Esophagus squamous epithelium (tissue), 5 donors: Measurements from ENCODE around the gene GUCA1A. TPM values are rescaled to one million over a fixed set of nuclear protein-coding genes. Genes with fewer than 3 reads are reported as not detected.
"Not testable (repeated sequence)": the region's sequence is repeated elsewhere in the genome, so short reads cannot be mapped to it uniquely, and the experiment has no call there.

Experiments
- DNase-seq: peaks from one replicate; lab custom pipeline; 2025; lab: John Stamatoyannopoulos, UW
- H3K27ac ChIP-seq, 4 donors: fragments of 200-600 bp; sonication (generic); one replicate each; pipeline ENCODE4 v1.5.1; 2016 to 2019; ENCODE audit warnings: mild to moderate bottlenecking in 1 of 4
- H3K27me3 ChIP-seq, 4 donors: fragments of 200-600 bp; sonication (generic); 1 replicate in 3 of 4; 2 replicates in 1 of 4; pipeline versions ENCODE4 v1.5.1 to v1.6.0; 2017 to 2021; ENCODE audit warnings: antibody characterized with exemption in 1 of 4
- H3K36me3 ChIP-seq, 3 donors: fragments of 200-600 bp; sonication (generic); one replicate each; pipeline ENCODE4 v1.5.1; 2016 to 2019
- H3K4me1 ChIP-seq, 3 donors: fragments of 200-600 bp; sonication (generic); one replicate each; pipeline ENCODE4 v1.5.1; 2017 to 2019
- H3K4me3 ChIP-seq, 4 donors: fragments of 200-600 bp; sonication (generic); 1 replicate in 3 of 4; 2 replicates in 1 of 4; pipeline ENCODE4 v1.5.1; 2016 to 2019; ENCODE audit warnings: mild to moderate bottlenecking in 2 of 4, moderate library complexity in 1 of 4
- H3K9me3 ChIP-seq, 3 donors: fragments of 200-600 bp; sonication (generic); one replicate each; pipeline ENCODE4 v1.5.1; 2016 to 2019
- POLR2A ChIP-seq, 4 donors: fragments of 450-650 bp; IDR thresholded peaks; one replicate each; pipeline ENCODE4 v1.6.1; 2017; ENCODE audit warnings: antibody characterized with exemption in 4 of 4, mild to moderate bottlenecking in 4 of 4, moderate library complexity in 3 of 4
- WGBS, 2 donors: methylation state at CpG; one replicate each; pipeline ENCODE4 v1.1.5; 2018; 5-methylcytosine and 5-hydroxymethylcytosine counted together
- intact Hi-C: fragments of 100-400 bp; cut with DNase I; formaldehyde crosslinking; loops from one replicate; pipeline ENCODE4 v1.15.0; 2022
- total RNA-seq, 4 donors: library from RNA; depleted of rRNA; stranded (reverse); fragments of >200 nt; gene quantifications; one replicate each; pipeline ENCODE4 v1.1.0, GENCODE V29; 2016
- TF ChIP-seq, protein P1 (sequence below), 6 experiments: fragments of 450-650 bp in 4 of 6; fragments of 200-600 bp in 2 of 6; sonication (generic) in 2 of 6; IDR thresholded peaks; one replicate each; pipeline ENCODE4 v1.5.1; 2016 to 2019; ENCODE audit warnings: antibody characterized with exemption in 6 of 6, mild to moderate bottlenecking in 4 of 6, moderate library complexity in 4 of 6
- donor health status: DM: yes; HTN: yes; CAD: no.

Gene GUCA1A
- total RNA-seq, 4 donors from 2014 or later = not detected

DNA sequence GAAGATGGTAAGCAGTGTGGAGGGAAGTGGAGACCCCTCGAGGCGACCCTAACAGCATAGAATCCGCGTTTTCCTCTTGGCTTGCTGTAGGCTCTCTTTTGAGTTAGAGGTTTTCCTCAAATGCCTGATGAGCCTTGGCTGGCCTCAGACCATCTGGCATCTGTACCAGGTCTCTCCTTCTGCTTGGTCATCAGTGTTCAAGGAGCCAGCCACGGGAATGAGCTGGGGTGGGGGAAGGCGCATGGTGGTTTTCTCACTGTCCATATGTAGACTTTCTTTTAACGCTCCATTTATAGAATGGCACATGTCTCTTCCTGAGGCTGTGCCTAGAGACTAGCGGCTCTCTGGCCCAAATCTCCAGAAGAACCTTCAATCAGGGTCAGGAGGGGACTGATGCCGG lies 8.1 kb upstream of the GUCA1A start:
- H3K27me3 ChIP-seq = no peaks in the 10 kb centered on the region
- DNase-seq = no peak
- H3K27ac ChIP-seq = no peak overlapping the region
- H3K36me3 ChIP-seq = no peaks in the 10 kb centered on the region
- TF ChIP-seq, protein P1, sequence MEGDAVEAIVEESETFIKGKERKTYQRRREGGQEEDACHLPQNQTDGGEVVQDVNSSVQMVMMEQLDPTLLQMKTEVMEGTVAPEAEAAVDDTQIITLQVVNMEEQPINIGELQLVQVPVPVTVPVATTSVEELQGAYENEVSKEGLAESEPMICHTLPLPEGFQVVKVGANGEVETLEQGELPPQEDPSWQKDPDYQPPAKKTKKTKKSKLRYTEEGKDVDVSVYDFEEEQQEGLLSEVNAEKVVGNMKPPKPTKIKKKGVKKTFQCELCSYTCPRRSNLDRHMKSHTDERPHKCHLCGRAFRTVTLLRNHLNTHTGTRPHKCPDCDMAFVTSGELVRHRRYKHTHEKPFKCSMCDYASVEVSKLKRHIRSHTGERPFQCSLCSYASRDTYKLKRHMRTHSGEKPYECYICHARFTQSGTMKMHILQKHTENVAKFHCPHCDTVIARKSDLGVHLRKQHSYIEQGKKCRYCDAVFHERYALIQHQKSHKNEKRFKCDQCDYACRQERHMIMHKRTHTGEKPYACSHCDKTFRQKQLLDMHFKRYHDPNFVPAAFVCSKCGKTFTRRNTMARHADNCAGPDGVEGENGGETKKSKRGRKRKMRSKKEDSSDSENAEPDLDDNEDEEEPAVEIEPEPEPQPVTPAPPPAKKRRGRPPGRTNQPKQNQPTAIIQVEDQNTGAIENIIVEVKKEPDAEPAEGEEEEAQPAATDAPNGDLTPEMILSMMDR (IDR thresholded peaks at IDR 0.05) = no peak
- no peak for TF ChIP-seq POLR2A (IDR thresholded peaks at IDR 0.05)
- intact Hi-C loops = loop anchor here (10.0 kb wide), 1 partner anchor 50 kb away; the partner anchor contains the start of gene MRPS10
- 67 to 77% methylated on average over 8 to 9 of the region's 9 CpGs for WGBS, 2 donors
- H3K9me3 ChIP-seq = no peaks in the 10 kb centered on the region
- peaks cover 6 to 30% (median 8%) of the 10 kb centered on the region in 3 donors for H3K4me1 ChIP-seq
- no peak overlapping the region for H3K4me3 ChIP-seq

DNA sequence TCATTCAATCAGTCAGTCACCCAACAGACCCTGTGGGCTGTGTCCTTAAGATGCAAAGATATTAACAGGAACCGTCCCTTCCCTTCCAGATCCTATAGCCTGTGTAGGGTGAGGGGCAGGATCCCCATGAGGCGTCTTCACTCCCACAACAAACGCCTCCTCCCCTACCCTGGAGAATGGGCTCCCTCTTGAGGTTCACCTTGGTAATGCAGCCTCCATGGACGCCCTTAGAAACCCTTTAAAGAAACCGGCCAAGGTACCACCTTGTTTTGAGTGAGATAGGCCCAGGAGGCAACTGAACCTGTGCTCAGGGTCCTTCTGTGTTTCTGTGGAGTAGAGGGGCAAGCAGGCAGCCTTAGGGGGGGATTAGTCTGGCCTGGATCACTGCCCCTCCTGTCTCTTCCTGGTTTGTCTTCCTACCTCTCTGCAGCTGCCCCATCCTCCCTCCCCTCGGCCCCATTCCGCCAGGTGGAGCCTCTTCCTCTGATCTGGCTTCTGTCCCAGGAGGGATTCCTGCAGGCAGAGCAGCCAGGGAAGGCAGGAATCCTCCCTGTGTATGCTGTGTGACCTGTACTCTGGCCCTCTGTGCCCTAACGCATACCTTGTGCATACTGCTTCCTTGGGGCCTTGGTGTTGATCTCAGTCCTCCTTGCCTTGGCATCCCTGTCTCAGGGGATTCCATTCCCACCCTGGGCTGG lies 6.6 kb upstream of the GUCA1A start:
- H3K4me1 ChIP-seq = peaks cover 0 to 17% (median 0%) of the 10 kb centered on the region in 3 donors
- intact Hi-C loops = loop anchor here (2.0 to 10.0 kb wide), 2 partner anchors 48 to 90 kb away; partner anchors contain the start of gene MRPS10
- 2 to 3% methylated on average over 4 to 7 of the region's 8 CpGs for WGBS, 2 donors
- peak overlapping the region in 2 of 4 donors; percentile 39 to 44 for H3K27ac ChIP-seq
- DNase-seq = no peak
- H3K27me3 ChIP-seq = no peaks in the 10 kb centered on the region
- H3K36me3 ChIP-seq = no peaks in the 10 kb centered on the region
- H3K9me3 ChIP-seq = no peaks in the 10 kb centered on the region
- H3K4me3 ChIP-seq = no peak overlapping the region
- TF ChIP-seq, protein P1 (IDR thresholded peaks at IDR 0.05) = peak; percentile 82 to 97 (median 96)
- TF ChIP-seq POLR2A (IDR thresholded peaks at IDR 0.05) = no peak

DNA sequence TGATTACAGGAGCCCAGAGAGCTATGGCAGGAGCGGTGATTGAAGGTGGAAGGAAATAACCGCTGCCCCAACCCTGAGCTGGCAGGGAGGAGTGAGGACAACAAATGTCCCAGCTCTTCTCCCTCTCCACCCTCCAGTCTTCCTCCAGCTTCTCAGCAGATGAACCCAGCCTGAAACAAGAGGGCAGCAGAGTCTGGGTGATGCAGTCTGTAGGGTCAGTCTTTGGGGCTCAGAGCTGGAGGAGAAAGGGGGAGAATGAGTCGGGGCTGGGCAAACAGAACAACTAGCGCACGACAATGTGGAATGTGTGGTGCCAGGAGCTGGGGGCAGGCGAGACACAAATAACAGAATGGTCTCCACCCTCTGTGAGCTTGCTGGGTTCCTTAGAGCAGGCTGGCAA lies 4.5 kb upstream of the GUCA1A start:
- intact Hi-C loops = loop anchor here (10.0 kb wide), 1 partner anchor 46 kb away; the partner anchor contains the start of gene MRPS10

DNA sequence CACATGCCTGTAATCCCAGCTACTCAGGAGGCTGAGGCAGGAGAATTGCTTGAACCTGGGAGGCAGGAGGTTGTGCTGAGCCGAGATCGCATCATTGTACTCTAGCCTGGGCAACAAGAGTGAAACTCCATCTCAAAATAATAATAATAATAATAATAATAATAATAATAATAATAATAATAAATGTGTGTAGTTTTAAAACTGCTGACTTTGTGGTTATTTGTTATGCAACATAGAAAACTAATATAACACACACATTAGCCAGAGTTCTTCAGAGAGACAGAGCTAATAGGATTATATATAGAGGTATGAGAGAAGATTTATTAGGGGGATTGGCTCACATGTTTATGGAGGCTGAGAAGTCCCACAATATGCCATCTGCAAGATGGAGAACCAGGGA lies 3.4 kb upstream of the GUCA1A start:
- H3K4me1 ChIP-seq = peaks cover 0 to 11% (median 0%) of the 10 kb centered on the region in 3 donors
- H3K27ac ChIP-seq, H3K9me3 ChIP-seq, DNase-seq, H3K36me3 ChIP-seq, H3K4me3 ChIP-seq, H3K27me3 ChIP-seq: not testable (repeated sequence)
- intact Hi-C loops = loop anchor here (10.0 kb wide), 1 partner anchor 45 kb away; the partner anchor contains the start of gene MRPS10
- WGBS, 2 donors = 42 to 50% methylated on average over 2 of the region's 2 CpGs

More for the DNA sequence above, 4.5 kb upstream of the GUCA1A start:
- Histone ChIP-seq H3K27ac (no peak overlapping the region), H3K4me1 (peaks cover 0 to 17% (median 0%) of the 10 kb centered on the region in 3 donors), H3K36me3 (no peaks in the 10 kb centered on the region), H3K9me3 (no peaks in the 10 kb centered on the region), H3K4me3 (no peak overlapping the region), H3K27me3 (no peaks in the 10 kb centered on the region)
- no peak for DNase-seq
- 70 to 86% methylated on average over 6 of the region's 6 CpGs for WGBS, 2 donors
- no peak for TF ChIP-seq POLR2A (IDR thresholded peaks at IDR 0.05)
- TF ChIP-seq, protein P1 (IDR thresholded peaks at IDR 0.05) = no peak

DNA sequence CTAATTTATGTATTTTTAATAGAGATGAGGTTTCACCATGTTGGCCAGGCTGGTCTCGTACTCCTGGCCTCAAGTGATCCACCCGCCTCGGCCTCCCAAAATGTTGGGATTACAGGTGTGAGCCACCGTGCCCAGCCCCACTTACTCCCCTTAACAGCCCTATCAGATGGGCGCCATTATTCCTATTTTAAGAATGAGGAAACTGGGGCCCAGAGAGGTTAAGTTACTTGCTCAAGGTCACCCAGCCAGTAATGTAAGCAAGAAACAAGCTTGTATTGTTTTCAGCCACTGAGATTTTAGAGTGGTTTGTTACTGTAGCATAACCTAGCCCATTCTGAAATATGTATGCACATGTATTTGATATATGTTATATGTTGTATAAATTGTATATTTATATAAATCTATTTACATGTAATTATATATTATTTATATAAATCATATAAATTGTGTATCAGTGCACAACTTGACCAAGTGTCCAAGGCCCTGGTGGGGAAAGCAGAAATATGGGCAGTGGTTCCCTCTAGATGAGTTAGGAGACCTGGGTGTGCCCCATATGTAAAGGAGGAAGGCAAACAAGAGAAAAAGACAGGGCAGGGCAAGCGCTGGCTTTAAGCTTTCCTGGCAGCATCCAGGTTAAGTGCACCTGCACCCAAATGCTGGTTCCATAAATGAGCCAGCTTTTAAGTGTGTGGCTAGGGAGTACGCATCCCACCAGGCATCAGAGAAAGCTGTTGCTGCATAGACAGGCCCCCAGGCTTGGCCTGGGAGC lies 1.2 kb upstream of the GUCA1A start:
- Histone ChIP-seq H3K27me3 (no peaks in the 10 kb centered on the region), H3K9me3 (no peaks in the 10 kb centered on the region), H3K27ac (no peak overlapping the region), H3K36me3 (no peaks in the 10 kb centered on the region), H3K4me1 (peaks cover 0 to 1% (median 0%) of the 10 kb centered on the region in 3 donors), H3K4me3 (no peak overlapping the region)
- DNase-seq = no peak
- WGBS, 2 donors = 66 to 91% methylated on average over 4 to 7 of the region's 7 CpGs
- intact Hi-C loops = no loop called here
- TF ChIP-seq POLR2A (IDR thresholded peaks at IDR 0.05) = no peak
- TF ChIP-seq, protein P1 (IDR thresholded peaks at IDR 0.05) = no peak
